GM11168 (cell line): ENCODE data around the gene CARD9.

Experiments
- in situ Hi-C: fragments of 300-500 bp; cut with MboI; formaldehyde crosslinking; loops from one replicate; pipeline ENCODE4 v1.12.0; 2022; ENCODE audit warnings: low sequenced_read_pairs; ENCODE audit not compliant: unreplicated experiment

CARD9 gene

GRCh38 chr9:136339173-136339957 is 34.1 kb downstream of the CARD9 start:
- in situ Hi-C loops, result no loop called here

DNA sequence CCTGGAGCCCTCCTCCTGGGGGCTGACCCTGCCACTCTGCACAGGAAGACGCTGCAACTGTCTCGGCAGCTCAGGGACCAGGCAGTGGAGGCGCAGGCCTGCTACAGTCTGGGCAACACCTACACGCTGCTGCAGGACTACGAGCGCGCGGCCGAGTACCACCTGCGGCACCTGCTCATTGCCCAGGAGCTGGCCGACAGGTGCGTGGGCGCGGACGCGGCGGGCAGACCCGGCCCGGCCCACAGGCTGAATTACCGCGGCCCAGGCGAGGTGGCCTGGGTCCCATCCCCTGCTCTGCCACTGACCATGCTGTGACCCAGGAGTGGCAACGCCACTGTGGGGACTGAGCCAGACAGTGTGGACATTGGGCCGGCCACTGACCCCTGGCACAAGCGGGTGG is 35.0 kb downstream of the CARD9 start:
- in situ Hi-C loops, result no loop called here

GRCh38 chr9:136337416-136338395 is 35.8 kb downstream of the CARD9 start:
- in situ Hi-C loops, result no loop called here

- in situ Hi-C loops, result no loop called here
These were observed 36.6 kb downstream of the CARD9 start for GRCh38 chr9:136336881-136337280.

- in situ Hi-C loops, result no loop called here
These were observed 37.2 kb downstream of the CARD9 start for GRCh38 chr9:136336156-136336870.

- in situ Hi-C loops, result no loop called here
These were observed 37.9 kb downstream of the CARD9 start for GRCh38 chr9:136335296-136336155.

GRCh38 chr9:136334541-136334940 is 38.9 kb downstream of the CARD9 start:
- in situ Hi-C loops, result no loop called here

DNA sequence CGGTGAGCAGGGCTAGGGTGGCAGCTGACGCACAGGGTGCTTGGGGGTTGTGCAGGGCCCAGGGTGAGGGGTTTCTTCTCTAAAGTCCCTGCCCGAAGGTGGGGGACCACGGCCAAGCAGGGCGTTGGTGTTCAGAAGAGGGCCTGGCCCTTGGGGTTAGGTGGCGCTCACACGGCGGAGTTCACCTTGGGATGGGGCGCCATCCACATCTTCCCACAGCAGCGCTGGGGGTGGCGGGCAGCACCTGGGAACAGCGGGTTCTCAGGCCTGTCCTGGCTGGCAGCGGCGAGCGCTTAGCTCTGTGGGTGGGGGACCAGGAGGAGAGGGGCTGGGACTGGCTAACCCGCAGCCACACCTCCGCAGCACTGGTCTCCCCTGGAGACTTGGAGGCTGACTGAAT is 40.0 kb downstream of the CARD9 start:
- in situ Hi-C loops, result no loop called here

- in situ Hi-C loops, result no loop called here
These were observed 40.4 kb downstream of the CARD9 start for GRCh38 chr9:136333045-136333444.

GRCh38 chr9:136332482-136332983 is 40.9 kb downstream of the CARD9 start:
- in situ Hi-C loops, result no loop called here

DNA sequence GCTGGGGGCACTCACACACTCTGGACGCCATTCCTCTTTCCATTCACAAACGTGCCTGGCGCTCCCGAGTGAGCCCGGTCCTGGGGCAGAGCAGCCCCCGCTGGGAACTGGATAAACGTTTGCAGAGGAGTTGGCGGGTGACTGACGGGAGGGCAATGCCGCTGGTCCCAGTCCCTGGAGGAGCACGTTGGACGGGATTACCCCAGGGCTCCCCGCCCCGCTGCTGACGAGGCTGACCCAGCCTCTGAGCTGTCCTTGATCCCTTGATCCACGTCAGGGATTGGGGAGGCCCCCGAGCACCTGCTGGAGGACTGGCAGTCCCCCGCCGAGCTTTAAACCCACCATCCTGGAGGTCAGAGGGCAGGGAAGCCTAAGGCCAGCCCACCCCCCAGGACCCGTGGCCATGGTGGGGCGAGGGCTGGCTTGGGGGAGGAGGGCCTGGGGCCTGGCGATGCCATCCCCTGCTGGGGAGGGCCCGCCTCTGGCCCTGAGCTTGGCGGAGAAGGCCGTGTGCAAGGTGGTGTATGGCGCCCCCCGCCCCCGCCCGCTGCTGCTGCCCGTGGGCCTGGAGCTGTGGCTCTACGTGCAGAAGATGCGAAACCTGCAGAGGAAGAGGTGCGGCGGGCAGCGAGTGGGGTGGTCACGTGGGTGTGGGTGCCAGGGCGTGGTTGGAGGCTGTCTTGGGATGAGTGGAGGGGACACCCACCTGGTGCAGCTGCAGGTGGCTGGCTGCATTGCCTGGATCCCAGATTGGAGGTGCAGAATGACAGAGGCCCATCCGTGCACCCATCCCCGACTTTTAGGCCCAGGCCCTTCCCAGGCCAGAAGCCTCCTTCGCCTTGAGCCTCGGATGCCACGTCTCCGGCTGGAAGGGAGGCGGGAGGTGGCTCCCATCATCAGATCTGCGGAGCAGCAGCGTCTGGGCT is 41.6 kb downstream of the CARD9 start:
- in situ Hi-C loops, result no loop called here

- in situ Hi-C loops, result no loop called here
These were observed 42.4 kb downstream of the CARD9 start for GRCh38 chr9:136331030-136331429.

GRCh38 chr9:136330406-136330990 is 43.0 kb downstream of the CARD9 start:
- in situ Hi-C loops, result no loop called here

DNA sequence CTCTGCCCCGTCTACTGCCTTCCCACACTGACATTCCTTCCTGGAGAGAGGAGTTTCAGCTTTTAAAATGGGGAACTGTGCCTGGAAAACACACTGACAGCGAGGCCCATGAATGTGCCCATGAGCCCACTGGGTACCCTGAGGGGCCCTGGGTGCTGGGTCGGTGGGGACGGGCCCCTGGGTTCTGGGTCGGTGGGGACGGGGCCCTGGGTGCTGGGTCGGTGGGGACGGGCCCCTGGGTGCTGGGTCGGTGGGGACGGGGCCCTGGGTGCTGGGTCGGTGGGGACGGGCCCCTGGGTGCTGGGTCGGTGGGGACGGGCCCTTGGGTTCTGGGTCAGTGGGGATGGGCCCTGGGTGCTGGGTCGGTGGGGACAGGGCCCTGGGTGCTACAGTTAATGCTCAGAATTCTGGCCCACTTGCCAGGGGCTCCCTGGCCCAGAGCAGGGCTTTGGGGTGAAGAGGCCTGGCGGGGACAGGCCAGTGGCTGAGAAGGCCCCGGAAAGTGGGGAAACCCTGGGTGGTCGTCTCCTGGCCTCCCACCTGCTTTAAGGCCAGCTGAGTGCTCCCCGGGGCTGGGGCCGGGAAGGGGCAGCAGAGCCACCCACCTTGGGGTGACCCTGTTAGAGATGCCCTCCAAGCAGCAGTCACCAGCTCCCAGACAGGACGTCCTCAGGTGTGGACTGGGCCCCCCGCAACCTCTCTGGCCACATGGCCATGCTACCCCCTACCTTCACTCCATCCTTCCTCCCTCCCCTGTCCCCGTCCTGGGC is 43.6 kb downstream of the CARD9 start:
- in situ Hi-C loops, result no loop called here

GRCh38 chr9:136329211-136329627 is 44.2 kb downstream of the CARD9 start:
- in situ Hi-C loops, result no loop called here

DNA sequence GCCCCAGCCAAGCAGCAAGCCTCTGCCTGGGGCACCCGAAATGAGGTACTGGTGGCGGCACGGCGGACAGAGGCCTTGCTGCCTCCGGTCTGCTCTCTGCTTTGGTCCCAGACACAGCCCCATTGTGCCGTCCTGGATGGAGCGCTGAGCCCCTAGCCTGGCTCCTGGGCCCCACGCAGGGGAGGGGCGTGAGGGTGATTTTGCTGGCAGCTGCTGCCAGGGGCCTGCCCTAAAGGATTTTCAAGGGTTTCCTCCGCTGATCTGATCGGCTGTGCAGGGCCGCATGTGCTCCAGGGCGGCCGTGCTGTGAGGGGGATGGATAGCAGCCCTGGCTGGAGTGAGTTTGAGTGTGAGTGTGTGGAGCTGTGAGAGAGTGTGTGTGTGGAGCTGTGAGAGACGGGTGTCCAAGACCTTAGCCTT is 44.8 kb downstream of the CARD9 start:
- in situ Hi-C loops, result no loop called here

GRCh38 chr9:136328011-136328621 is 45.4 kb downstream of the CARD9 start:
- in situ Hi-C loops, result no loop called here
